ENCODE results near the gene PLOD1.

PLOD1 gene

DNA sequence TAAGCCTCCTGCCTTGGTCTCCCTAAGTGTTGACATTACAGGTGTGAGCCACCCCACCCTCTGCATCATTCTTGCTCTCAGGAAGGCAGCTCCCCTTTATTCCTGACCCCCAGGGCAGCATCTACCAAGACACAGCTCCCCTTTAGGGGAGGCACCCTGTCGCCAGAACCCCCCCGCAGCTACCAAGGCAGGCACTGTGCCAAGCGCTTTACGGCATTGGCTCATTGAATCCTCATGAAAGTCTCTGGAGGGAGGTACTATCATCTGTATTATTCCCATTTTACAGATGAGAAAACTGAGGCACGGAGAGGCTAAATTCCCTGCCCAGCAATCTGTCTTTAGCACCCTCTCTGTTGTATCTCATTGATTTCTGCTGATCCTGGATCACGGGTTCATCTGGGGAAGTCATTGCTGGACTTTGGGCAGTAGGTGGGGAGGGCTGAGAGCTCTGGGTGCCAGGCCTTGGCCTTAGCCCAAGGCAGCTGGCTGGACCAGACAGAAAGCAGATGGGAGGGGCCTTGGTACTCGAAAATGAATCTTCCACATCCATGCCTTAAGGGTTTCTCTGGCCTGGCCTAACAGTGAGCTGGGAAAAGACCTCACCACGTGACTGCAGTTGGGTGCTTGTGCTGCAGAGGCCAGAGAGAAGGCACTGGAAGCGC, 5.9 kb downstream of the PLOD1 start:
- ChIA-PET CTCF (no interaction called here), POLR2A (interaction anchor here (1.4 to 6.8 kb wide), 2 partner anchors 14 to 31 kb away, joined by 5 to 45 read pairs; partner anchors contain the start of gene KIAA2013)
- TF ChIP-seq FOXM1 (IDR thresholded peaks at IDR 0.05; ENCODE audit: borderline replicate concordance) = no peak
- no peak for TF ChIP-seq TARDBP (IDR thresholded peaks at IDR 0.05)
- no peak for TF ChIP-seq FOXA1 (IDR thresholded peaks at IDR 0.05)
- TF ChIP-seq ZNF384 (IDR thresholded peaks at IDR 0.05) = no peak
- no peak for TF ChIP-seq BHLHE40 (IDR thresholded peaks at IDR 0.05; ENCODE audit: borderline replicate concordance)
- no peak for TF ChIP-seq LEF1 (IDR thresholded peaks at IDR 0.05; ENCODE audit: borderline replicate concordance)
- TF ChIP-seq SUZ12 (IDR thresholded peaks at IDR 0.05) = no peak
- TF ChIP-seq SP1 (IDR thresholded peaks at IDR 0.05) = no peak
- TF ChIP-seq NFRKB (IDR thresholded peaks at IDR 0.05) = no peak
- TF ChIP-seq ARNT (IDR thresholded peaks at IDR 0.05) = no peak
- TF ChIP-seq, protein P1, sequence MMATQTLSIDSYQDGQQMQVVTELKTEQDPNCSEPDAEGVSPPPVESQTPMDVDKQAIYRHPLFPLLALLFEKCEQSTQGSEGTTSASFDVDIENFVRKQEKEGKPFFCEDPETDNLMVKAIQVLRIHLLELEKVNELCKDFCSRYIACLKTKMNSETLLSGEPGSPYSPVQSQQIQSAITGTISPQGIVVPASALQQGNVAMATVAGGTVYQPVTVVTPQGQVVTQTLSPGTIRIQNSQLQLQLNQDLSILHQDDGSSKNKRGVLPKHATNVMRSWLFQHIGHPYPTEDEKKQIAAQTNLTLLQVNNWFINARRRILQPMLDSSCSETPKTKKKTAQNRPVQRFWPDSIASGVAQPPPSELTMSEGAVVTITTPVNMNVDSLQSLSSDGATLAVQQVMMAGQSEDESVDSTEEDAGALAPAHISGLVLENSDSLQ (IDR thresholded peaks at IDR 0.05) = no peak
- TF ChIP-seq ELF4 (IDR thresholded peaks at IDR 0.05) = no peak

DNA sequence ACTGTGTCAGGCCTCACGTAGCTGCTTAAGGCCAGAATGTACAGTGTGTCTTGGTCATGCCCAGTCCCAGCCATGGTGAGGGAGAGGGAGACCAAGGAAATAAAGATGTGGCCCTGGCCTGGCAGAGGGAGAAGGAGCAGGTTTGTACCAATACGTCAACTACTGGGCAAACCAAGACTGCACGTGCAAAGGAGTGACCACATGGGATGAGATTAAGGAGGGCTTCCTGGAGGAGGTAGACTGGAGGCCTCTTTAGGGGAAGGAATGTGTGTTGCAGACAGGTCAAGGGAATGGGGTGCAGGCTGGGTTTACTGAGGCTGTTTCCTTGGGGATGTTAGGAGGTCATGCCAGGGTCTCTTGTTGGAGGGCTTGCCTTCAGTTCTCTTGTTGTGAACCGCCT, 7.8 kb downstream of the PLOD1 start:
- TF ChIP-seq NFRKB (IDR thresholded peaks at IDR 0.05) (no peak), FOXK2 (IDR thresholded peaks at IDR 0.05) (no peak), L3MBTL2 (conservative IDR thresholded peaks at IDR 0.05) (no peak), LEF1 (IDR thresholded peaks at IDR 0.05; ENCODE audit: borderline replicate concordance) (no peak), ZNF384 (IDR thresholded peaks at IDR 0.05) (no peak)
- TF ChIP-seq, protein P1 (IDR thresholded peaks at IDR 0.05) = no peak
- DNase-seq (ENCODE audit: extremely low spot score) = no peak
- ChIA-PET POLR2A (interaction anchor here (6.8 kb wide), 1 partner anchor 33 kb away, joined by 45 read pairs; no protein-coding TSS in a partner anchor), CTCF (no interaction called here)

More for the DNA sequence above, 5.9 kb downstream of the PLOD1 start:
- DNase-seq (ENCODE audit: extremely low spot score) = no peak

DNA sequence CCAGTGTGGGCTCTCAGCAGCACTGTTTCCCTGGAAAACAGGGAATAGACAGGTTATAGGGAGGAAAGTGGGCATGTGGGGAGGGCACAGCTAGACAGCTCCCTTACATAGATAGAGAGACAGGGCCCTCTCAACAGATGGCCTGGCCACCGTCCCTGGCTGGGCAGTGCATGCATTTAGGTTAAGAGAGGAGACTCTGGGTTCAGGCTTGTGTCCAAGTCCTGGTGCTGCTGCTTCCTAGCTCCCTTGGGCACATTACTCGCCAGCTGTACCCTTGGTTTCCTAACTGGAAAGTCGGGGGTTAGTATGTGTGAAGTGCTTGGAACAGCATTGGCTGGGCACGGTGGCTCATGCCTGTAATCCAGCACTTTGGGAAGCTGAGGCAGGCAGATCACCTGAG, 9.1 kb downstream of the PLOD1 start:
- POLR2A ChIA-PET = interaction anchor here (0.8 to 1.5 kb wide), 3 partner anchors 35 to 36 kb away, joined by 3 to 15 read pairs (median 3); partner anchors contain the start of gene MFN2
- DNase-seq (ENCODE audit: extremely low spot score) = no peak
- TF ChIP-seq FOXK2 (IDR thresholded peaks at IDR 0.05) (no peak), NFRKB (IDR thresholded peaks at IDR 0.05) (no peak), LEF1 (IDR thresholded peaks at IDR 0.05; ENCODE audit: borderline replicate concordance) (no peak), ELF4 (IDR thresholded peaks at IDR 0.05) (no peak), HDGF (IDR thresholded peaks at IDR 0.05; ENCODE audit: borderline replicate concordance) (no peak), FOXA1 (IDR thresholded peaks at IDR 0.05) (no peak), ZNF384 (IDR thresholded peaks at IDR 0.05) (no peak), TARDBP (IDR thresholded peaks at IDR 0.05) (no peak), SP1 (IDR thresholded peaks at IDR 0.05) (no peak), L3MBTL2 (conservative IDR thresholded peaks at IDR 0.05) (no peak), FOXM1 (IDR thresholded peaks at IDR 0.05; ENCODE audit: borderline replicate concordance) (no peak), SUZ12 (IDR thresholded peaks at IDR 0.05) (no peak), ARNT (IDR thresholded peaks at IDR 0.05) (no peak), BHLHE40 (IDR thresholded peaks at IDR 0.05; ENCODE audit: borderline replicate concordance) (no peak), CTBP1 (IDR thresholded peaks at IDR 0.05; ENCODE audit: borderline replicate concordance) (no peak)
- TF ChIP-seq, protein P1 (IDR thresholded peaks at IDR 0.05) = no peak
- CTCF ChIA-PET = no interaction called here

DNA sequence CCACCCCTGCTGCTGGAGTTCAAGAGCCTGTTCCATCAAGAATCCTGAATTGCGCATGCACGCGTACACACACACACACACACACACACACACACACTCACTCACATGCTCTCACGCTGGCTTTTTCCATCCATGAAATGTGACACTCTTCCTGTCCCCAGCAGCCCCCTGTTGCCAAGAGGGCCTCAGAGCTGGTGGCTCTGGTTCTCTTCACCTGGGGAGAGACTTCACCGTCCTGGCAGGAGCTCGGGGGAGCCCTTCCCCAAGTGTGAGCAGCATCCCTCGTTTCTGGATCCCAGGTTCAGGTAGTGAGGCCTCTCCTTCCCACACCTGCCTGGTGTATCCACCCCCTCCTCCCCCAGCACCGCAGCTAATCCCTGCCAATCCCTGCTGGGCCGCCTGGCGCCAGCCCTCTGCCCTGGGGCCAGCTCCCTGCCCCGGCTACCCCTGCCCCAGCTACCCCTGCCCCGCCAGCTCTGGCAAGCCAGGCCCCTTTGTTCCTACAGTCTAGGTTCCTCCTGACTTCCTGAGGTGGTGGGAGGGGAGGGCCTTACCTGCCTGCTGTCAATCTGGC, 9.9 kb downstream of the PLOD1 start:
- peak; percentile 46 for DNase-seq (ENCODE audit: extremely low spot score)
- ChIA-PET CTCF (no interaction called here), POLR2A (interaction anchor here (0.6 to 1.5 kb wide), 4 partner anchors 10 to 52 kb away, joined by 3 to 15 read pairs (median 4); partner anchors contain the start of genes MFN2 and PLOD1)
- TF ChIP-seq BHLHE40 (IDR thresholded peaks at IDR 0.05; ENCODE audit: borderline replicate concordance) (no peak), ARNT (IDR thresholded peaks at IDR 0.05) (no peak), SP1 (IDR thresholded peaks at IDR 0.05) (no peak), TARDBP (IDR thresholded peaks at IDR 0.05) (no peak), NFRKB (IDR thresholded peaks at IDR 0.05) (no peak), HDGF (IDR thresholded peaks at IDR 0.05; ENCODE audit: borderline replicate concordance) (no peak), ZNF384 (IDR thresholded peaks at IDR 0.05) (no peak), FOXK2 (IDR thresholded peaks at IDR 0.05) (no peak), L3MBTL2 (conservative IDR thresholded peaks at IDR 0.05) (no peak), FOXA1 (IDR thresholded peaks at IDR 0.05) (no peak), CTBP1 (IDR thresholded peaks at IDR 0.05; ENCODE audit: borderline replicate concordance) (peak; percentile 68; the same call in 1 of the 2 replicates), FOXM1 (IDR thresholded peaks at IDR 0.05; ENCODE audit: borderline replicate concordance) (no peak), SUZ12 (IDR thresholded peaks at IDR 0.05) (no peak), LEF1 (IDR thresholded peaks at IDR 0.05; ENCODE audit: borderline replicate concordance) (no peak), ELF4 (IDR thresholded peaks at IDR 0.05) (no peak)
- TF ChIP-seq, protein P1 (IDR thresholded peaks at IDR 0.05) = 0 out of 2 replicates have a peak, but pooled peaks have one; percentile 7

DNA sequence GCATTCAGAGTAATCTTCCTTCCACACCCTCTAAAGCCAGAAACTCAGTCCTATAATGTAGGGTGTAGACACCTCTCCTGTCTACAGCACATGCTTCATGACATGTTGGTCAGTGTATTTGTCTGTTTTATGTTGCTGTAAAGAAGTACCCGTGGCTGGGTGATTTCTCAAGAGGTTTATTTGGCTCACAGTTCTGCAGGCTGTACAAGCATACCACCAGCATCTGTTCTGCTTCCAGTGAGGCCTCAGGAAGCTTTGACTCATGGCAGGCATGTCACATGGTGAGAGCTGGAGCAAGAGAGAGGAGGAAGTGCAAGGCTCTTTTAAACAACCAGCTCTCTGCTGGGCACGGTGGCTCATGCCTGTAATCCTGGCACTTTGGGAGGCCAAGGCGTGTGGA, 12.1 kb downstream of the PLOD1 start:
- TF ChIP-seq FOXA1 (IDR thresholded peaks at IDR 0.05) (no peak), SUZ12 (IDR thresholded peaks at IDR 0.05) (no peak), ELF4 (IDR thresholded peaks at IDR 0.05) (no peak), CTBP1 (IDR thresholded peaks at IDR 0.05; ENCODE audit: borderline replicate concordance) (no peak), SP1 (IDR thresholded peaks at IDR 0.05) (no peak), L3MBTL2 (conservative IDR thresholded peaks at IDR 0.05) (no peak), TARDBP (IDR thresholded peaks at IDR 0.05) (no peak)
- ChIA-PET POLR2A (interaction anchor here (1.1 to 1.4 kb wide), 2 partner anchors 33 to 37 kb away, joined by 4 to 6 read pairs; partner anchors contain the start of gene MFN2), CTCF (no interaction called here)
- DNase-seq (ENCODE audit: extremely low spot score) = no peak
